ENCODE data around the gene RERE.

RERE gene

DNA sequence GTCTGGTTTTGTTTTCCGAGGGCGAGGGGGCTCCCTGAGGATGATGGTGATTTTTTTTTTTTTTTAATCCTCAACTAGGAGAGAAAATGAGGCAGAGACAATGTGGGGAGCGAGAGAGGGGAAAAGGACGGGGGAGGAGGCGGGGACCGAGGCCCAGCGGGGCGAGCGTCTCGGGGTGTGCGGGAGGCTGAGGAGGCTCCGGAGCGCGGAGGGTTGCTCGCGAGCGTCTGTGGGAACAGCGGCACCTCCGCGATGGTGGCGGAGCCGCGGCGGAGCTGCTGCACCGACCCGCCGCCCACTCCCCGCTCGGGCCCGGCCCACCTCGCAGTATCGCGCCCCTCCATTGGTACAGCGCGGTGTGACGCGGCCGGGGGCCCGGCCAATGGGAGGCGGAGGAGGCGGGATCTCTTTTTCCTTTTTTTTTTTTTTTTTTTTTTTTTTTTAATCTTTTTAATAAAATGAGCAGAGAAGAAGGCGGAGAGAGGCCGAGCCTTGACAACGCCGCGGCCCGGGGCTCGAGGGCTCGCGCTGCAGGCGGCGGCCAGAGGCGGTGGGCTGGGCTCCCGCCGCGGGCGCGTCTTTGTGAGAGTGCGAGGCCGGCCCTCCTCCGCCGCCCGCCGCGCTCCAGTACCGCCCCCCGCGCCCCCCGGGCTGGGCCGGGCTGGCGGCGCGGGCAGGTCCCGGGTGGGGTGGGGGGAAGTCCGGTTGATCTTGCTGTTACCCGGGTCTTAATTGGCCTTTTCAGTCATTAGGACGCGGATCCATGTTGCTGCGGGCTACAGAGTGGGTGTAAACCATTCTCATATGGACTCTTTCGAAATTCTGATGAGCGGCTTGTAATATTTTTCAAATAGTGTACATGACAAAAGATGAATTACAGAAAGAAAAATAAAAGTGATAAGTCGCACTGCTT lies at the start of gene RERE:
Gene RERE (minus strand): TSS at position 229 of the 913 bp plus-strand sequence.
- DNase-seq: peak; percentile 41 to 93 (median 84)

DNA sequence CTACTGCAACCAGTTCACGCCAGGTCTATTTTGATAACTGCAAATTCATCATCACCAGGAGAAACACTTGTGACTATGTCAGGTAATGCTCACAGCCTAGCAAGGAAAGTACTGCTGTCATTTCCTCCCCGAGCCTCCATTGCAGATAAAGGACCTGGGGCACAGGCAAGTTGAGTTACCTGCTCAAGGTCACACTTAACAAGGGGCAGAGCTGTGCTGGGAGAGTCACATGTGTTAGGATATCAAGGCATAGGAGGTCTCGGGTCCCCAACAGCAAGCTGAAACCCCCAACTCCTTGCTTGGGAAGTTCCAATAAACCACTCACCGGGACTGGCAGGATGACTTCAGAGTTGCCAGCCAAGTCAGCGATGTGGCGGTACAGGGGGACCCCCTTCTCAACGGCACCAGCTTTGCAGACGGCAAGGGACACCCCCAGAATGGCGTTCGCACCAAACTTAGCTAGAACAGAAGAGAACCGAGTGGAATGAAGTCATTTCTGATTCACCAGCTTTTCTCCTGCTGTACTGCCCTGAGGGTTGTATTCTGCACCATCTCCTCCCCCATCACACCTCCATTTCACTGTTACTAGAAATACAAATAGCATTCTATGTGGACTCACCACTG lies 49.5 kb upstream of the RERE start:
- no peak for DNase-seq

DNA sequence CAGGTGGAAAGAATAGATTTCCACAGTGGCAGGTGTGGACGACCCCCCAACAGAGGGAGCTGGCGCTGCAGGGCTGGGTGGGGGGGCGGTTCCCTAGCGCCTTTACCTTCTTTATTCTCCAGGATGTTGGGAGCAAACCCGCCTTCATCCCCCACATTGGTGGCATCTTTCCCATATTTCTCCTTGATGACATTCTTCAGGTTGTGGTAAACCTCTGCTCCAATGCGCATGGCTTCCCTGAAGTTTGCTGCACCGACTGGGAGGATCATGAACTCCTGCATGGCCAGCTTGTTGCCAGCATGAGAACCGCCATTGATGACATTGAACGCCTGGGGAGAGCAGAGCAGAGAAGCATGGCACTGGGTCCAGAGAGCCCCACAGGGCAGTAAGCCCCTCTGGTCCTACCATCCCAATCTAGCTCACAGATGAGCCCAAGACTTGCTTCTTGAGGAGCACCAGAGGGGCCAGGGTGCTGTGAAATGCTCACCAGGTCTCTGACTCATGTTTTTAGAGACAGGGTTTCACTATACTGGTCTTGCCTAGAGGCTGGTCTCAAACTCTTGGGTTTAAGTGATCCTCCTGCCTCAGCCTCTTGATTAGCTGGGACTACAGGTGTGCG lies 48.8 kb upstream of the RERE start:
- DNase-seq: no peak

DNA sequence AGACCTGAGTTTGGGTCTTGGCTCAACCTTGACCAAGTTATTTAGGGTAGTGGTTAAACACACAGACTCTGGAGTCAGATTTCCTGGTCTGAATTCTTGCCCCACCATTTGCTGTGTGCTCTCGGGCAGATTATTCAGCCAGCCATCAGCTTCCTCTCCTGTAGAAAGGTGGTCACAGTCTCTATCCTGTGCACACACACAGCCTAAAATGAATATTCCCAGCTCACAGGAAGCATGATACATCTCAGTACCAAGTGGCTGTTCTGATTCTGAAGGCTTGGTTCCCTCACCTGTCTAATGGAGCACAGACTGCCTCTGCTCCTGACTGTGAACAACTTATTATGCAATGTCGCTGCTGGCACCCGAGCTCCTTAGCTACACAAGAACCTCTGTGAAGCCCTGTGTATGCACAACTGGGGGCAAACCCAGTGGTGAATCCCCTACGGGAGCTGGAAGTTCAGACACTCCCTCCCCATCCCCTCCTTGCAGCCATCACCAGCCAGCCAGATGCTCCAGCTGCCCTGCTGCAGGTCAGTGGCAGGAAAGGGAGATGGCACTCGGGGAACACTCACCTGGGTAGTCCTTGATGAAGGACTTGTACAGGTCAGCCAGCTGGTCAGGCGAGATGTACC lies 47.4 kb upstream of the RERE start:
- no peak for DNase-seq

DNA sequence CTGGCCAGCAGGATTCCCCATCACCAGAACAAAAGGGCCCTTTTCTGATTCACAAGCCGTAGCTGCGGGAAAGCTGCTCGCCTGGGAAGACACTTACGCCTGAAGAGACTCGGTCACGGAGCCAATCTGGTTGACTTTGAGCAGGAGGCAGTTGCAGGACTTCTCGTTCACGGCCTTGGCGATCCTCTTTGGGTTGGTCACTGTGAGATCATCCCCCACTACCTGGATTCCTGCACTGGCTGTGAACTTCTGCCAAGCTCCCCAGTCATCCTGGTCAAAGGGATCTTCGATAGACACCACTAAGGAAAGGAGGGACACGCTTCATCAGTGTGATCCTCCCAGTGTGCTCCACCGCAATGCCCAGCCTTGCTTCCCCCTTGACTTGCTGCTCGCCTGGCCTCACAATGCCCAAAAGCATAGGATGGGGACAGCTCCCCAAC lies 46.4 kb upstream of the RERE start:
- no peak for DNase-seq

DNA sequence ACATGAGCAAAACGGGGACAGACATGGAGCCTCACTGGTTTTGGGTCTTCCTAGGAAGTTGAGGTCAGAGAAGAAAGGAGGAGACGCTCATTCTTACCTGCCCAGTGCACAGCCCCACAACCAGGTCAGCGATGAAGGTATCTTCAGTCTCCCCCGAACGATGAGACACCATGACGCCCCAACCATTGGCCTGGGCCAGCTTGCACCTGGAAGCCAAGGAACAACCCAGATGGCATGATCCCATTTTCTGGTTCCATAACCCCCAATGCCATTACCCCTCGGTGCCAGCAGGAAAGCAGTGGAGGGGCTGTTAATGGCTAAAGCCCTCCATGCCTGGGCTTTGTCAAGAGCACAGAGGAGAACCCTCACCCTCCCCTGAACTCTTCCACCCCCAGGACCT lies 45.7 kb upstream of the RERE start:
- no peak for DNase-seq

DNA sequence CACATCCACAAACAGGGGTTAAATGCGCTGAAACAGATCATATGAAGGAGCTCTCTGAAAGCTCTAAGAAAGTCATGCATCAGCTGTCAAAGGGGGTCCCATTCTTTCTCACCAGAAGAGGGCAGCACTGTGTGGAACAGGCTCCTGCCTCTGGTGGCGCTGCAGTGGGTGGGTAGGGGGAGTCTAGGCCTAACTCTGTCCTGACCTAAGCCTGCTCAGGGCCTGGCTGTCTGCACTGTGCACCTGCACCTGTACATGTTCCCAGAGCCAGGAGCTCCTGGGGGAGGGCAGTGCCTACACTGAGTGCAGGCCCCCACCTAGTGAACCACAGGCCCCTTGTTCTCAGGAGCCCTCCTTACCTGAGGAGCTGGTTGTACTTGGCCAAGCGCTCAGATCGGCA lies 45.1 kb upstream of the RERE start:
- no peak for DNase-seq

DNA sequence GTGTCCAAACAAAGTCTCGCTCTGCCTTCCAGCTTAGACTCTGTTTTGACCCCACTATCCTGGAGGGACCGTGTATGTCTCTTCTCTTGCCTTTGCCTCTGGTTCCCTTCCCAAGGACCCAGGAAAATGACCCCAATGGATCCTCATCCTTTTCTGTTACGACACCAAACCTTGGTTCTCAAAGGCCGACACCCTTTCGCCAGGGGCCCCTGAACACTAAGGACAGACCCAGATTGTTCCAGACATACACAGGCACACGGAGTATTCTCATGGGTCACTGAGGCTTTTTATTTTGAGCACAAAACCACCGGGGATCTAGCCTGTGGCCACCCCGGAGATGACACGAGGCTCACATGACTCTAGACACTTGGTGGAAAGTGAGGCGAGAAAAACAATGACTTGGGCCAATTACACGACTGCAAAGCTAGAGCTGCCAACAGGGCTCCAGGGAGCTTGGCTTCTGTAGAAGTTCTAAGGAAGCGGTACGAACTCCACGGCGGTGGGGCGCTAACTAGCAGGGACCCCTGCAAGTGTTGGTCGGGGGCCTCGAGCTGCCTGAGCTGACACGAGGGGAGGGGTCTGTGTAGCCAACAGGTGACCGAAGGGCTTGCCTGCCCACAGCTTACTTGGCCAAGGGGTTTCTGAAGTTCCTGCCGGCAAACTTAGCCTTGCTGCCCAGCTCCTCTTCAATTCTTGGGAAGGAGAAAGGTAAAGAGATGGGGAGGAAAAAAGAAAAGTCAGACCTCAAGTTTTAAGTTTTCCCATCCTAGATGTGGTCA lies 43.5 kb upstream of the RERE start:
- peak in 5 of 14 donors; percentile 10 to 31 (median 15) for DNase-seq

DNA sequence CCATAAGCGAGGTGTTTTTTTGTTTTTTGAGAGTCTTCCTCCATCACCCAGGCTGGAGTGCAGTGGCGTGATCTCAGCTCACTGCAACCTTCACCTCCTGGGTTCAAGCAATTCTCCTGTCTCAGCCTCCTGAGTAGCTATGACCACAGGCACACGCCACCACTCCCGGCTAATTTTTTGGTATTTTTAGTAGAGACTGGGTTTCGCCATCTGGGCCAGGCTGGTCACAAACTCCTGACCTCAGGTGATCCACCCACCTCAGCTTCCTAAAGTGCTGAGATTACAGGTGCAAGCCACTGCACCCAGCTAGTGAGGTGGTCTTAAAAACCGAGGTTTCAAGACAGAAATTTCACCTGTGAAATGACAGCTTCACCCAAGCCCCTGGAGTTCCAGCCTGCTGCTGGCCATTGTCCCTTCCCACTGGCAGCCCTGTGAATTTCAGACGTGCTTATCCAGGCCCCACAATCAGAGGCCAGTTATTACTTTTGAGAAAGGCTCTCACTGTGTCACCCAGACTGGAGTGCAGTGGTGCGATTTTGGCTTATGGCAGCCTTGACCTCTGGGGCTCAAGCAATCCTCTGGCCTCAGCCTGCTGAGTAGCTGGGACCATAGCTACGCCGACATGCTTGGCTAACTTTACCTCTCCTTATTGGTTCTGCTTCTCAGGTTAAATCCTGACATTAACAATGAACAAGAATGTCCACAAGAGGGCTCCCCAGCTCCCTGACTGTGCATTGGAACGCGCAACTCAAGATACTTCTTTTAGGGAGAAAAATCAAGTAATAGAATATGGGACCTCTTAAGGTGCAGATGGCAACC lies 41.7 kb upstream of the RERE start:
- DNase-seq: peak in 2 of 14 donors; percentile 13 to 16

DNA sequence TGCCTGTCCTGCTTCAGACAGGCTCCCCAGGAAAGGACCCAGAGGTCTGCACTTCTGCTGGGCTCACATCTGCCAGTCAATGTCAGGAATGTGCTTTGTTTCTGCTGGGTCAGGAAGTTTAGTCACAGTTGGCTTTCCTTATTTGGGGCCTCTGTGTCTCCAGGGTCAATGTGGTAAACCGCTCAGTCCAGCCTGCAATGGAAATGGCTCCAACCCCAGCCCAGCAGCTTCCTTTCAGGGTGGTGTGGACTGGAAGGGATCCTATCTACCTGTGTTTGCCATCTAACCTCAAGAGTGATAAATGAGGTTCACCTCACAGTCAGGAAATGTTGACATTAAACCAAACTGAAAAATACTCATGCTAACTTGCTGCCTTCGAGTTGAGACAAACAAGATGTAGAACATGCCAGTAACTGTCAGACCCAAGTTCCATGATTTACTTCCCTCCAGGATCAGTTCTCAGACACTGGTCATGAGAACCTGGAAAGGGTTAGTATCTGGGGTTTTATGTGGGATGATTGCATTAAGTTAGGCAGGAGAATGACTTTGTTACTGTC lies 40.8 kb upstream of the RERE start:
- DNase-seq: no peak

DNA sequence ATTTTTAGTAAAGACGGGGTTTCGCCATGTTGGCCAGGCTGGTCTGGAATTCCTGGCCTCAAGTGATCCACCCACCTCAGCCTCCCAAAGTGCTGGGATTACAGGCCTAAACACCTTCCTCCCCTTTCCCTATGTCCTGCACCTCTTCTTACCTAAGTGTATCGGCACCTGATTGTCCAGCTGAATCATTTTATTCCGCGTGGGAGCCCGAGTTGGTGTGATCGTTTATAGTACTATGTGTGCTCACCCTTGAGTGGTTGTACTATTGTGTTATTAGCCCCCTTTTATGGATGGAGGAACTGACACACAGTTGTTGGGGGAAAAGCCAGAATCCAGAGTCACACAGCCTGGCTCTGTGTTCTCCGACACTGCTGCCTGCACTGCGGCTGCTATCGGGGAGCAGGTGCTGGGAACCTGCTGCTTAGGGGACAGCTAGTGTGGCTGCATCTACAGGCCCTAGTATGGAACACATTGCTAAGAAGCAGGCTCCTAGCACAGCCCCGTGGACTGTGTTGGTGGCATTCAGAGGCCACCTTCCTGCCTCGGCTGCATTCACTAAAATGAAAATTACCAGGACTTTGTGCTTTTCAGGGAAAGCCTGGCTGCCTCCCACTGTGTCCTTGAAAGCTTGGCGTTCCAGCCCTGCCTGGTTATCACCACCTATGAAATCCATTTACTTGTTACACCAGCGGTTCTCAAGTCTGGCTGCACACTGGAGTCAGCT lies 39.4 kb upstream of the RERE start:
- DNase-seq: no peak

DNA sequence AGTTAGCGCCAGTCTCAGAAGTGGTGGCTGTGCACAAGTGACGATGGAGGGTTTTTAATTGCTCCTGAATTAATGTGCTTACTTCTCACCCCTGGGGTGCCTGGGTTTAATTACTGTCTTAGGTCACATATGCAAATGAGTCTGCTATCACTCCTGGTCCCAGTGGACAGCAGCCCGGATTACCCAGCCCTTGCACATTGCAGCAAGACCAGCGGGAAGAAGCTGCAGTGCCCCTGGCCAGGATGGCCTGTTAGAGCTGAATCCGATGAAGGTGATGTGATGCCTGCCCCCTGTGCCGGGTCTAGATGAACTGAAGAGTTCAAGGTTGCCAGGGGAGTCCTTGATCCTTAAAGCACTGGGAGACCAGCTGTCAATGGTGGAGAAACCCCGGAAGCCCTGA lies 36.8 kb upstream of the RERE start:
- no peak for DNase-seq

DNA sequence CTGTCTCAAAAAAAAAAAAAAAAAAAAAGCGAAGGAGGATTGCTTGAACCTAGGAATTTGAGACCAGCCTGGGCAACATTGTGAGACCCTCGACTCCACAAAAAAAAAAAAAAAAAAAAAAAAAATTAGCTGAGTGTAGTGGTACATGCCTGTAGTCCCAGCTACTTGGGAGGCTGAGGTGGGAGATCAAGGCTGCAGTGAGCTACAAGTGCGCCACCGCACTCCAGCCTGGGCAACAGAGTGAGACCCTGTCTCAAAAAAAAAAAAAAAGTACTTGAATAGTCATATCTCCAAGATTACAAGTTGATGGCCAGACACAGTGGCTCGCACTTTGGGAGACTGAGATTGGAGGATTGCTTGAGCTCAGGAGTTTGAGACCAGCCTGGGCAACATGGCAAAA lies 33.6 kb upstream of the RERE start:
- no peak for DNase-seq

DNA sequence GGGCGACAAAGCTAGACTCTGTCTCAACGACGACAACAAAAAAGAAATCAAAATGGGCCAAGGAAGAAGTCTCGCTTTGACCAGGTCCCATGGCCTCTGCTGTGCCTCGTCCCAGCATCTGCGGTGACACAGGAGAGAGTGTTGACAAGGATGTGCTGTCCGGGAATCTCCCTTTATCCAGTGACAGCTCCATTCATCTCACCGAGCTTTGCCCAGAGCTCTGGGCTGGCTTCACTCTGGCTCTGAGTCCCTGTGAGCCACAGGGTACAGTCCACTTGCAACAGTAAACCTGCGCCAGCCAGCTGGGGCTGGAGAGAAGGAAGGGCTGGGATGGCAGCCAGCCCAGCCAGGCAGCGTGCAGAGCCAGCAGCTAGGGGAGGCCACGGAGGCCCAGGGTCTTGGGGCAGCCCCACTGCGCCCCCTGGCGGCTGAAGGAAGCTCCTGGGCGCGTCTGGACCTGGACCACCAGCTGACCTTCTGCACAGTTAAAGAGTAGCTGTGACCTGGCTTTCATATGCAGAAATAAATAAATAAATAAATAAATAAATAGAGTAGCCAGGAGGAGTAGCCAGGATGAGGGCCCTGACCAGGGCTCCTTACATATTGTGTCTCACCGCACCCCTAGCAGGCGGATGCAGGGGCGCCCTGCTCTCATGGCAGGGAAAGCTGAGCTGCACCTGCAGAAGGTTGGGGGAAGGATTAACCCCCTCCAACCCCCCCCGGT lies 31.4 kb upstream of the RERE start:
- DNase-seq: peak; percentile 25 to 94 (median 87)

DNA sequence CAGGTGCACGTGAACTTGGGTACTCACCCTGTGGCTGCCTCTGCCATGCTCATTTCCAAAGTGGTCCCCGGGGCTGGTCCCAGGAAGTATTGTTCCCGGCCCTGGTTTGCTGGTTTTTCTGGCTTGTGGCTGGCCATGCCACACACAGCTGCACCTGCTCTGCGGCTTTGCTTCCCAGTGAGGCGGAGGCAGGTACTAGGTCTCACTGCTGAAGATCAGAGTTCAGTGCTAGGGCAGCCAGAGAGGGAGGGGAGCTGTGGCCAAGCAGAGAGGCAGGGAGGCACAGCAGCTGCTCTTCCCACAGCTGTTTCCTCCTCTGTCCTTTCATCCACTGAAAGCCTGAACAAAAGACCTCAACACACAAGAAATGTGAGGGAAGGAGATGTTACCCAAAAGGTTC lies 30.6 kb upstream of the RERE start:
- DNase-seq: peak in 1 of 14 donors; percentile 6

DNA sequence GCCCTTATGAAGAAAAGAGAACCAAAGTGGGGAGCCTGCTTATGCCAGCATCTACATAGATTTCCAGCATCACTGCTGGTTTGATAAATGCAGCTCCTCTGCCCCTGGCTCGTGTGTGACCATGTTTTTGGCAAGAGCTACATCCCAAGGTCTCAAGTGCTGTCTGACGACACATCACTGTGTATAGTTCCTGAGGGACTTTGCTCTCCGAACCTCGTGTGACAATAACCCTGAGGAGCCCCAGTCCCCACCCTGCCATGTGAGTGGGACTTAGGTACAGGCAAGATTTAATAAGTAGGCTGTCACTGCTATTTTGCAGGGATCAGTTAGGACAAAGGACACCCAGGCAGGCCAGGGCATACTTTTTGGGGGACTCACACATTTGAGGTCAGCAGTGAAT lies 28.8 kb upstream of the RERE start:
- DNase-seq: no peak

DNA sequence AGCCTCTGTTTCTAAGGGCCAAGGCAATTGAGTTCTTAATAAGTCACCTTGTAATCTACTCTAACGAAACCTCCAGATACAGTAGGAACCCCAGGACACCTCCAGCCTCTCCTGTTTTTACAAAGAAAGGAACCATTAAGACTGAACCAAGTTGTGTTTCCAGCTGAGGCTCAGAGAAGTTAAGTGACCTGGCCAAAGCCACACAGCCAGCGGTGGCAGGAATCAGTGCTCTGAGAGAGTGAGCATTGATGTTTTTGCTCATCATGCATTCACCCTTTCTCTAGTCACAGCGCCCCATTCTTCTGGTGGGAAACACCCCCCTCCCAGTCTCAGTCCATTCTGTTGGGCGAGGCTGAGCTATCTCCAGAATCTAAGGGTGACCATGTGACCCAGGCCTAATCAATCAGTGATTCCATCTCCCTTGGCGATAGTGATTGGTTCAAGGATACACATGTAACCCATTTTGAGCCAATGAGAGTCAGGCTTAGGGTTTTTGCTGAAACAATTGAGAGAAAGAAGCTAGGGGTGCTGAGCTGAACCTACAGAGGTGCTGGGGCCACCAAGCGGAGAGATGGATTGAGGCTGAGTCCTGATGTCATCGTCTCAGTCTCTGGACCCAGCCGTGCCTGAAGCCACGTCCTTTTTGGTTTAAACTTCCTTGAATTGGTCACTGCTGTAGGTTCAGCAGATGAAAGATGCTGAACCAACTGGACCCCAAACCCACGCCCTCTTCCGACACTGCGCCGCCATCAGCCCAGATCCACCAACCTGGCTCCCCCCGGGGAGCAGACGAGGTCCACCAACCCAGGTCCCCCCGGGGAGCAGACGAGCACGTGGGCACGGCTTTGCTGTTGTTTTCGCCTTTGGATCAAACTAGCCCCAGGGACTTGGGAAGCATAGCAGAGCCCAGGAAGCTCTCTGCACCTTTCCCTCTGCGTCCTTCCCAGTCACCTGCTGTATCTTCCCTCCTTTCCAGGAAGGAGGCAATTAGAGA lies 28.0 kb upstream of the RERE start:
- DNase-seq: no peak

DNA sequence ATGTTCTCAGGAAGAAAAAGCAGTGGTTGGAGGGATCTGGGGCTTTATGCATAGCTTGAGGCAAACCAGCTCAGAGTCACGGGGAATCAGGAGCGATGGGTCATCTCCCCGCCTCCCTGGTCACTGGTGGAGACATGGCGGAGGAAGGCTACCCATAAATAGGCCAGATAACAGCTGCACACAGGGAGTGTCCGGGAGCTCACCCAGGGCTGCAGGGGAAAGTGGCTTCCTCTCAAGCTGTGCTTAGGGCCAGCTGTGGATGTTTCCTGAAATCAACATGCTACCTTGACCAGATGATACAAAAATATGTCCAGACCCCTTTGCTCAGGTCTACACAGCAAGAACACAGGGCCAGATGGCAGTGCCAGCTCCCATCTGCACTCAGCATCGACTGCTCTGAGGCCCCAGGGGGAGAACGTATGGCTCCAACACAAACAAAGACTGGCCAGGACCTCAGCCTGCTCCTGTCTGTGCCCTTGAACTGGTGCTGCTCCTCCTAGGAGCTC lies 27.1 kb upstream of the RERE start:
- DNase-seq: no peak
